ENCODE measurements around the gene LRP1B.

DNA sequence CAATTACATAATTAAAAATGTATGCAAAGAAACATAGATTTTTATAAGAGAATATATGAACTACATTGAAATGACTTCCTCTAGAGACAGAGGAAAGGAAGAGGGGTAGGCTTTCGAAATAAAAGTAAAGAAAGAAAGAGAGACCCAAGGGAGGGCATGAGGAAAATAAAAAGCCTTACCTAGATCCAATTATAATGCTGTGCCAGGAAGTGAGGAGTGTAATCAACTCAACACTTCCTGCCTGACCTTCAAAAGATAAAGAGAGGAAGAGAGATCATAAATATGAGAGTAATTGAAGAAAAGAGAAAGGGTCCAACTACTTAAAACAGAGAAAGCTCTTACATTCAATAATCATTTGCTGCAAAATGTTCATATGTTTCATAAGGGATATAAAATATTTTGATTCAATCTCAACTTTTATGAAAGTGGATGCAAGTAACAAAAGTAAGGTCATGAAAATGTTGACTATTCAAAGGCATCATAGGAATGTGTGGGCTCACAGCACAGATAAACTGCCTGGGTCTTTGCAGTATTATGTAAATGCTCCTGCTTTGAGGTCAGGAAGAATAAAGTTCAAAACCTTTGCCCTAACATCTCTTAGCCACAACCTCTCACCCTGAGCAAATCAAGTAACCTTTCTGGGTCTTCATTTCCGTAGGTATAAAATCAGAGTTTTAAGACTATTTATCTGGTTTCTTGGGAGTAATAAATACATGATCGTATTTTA is 1237.7 kb downstream of the LRP1B start:
- TF ChIP-seq, protein P1, sequence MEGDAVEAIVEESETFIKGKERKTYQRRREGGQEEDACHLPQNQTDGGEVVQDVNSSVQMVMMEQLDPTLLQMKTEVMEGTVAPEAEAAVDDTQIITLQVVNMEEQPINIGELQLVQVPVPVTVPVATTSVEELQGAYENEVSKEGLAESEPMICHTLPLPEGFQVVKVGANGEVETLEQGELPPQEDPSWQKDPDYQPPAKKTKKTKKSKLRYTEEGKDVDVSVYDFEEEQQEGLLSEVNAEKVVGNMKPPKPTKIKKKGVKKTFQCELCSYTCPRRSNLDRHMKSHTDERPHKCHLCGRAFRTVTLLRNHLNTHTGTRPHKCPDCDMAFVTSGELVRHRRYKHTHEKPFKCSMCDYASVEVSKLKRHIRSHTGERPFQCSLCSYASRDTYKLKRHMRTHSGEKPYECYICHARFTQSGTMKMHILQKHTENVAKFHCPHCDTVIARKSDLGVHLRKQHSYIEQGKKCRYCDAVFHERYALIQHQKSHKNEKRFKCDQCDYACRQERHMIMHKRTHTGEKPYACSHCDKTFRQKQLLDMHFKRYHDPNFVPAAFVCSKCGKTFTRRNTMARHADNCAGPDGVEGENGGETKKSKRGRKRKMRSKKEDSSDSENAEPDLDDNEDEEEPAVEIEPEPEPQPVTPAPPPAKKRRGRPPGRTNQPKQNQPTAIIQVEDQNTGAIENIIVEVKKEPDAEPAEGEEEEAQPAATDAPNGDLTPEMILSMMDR (IDR thresholded peaks at IDR 0.05 in 4 of 5, conservative IDR thresholded peaks at IDR 0.05 in 1 of 5) = no peak
- TF ChIP-seq POLR2A (IDR thresholded peaks at IDR 0.05) = no peak
